ENCODE results near the gene GMDS.
A peak's percentile ranks its signal among the peaks of the same experiment; 100 is the strongest.

Gene GMDS

DNA sequence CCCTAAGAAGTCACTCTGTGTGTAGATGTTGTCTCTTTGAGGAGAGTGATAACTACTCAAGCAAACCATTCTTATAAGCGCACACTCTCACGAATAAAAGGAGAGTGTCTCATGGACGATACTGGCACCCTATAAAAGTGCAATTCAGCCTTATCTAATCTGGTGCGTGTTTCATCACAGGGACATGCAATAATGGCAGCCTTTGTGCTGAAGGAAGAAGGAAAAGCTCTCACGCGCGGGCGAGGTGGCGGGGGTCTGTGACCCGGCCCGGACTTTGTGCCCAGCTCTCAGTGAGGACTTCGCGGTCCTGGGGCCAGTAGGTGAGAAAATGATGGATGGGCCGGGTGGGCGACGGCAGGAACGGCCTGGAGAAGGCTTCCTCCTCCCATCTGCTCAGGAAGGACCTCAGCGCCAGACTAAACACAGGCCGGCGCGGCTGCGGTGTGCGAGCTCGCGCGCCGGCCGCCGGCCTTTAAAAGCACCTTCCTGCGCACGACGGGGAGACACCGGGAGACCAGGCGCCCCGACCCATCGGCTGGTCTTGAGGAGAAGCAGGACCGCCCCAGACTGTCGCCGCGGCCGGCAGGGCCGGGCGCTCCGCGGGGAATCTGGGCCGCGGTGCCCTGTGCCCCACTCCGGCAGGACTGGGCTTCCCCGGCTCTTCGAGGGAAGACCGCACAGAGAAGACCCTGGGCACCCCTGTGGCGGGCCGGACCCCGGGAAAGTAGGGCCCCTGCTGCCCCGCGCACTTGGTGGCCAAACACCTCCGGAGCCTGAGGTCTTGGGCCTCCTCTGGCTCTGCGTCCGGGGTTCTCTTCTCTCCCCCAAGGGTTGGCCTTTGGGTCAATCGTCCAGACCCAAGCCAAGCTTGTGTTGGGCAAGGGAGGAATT is 644.0 kb downstream of the GMDS start:
- no peak for DNase-seq (ENCODE audit: low read depth)

GRCh38 chr6:1600764-1601157 is 644.6 kb downstream of the GMDS start:
- no peak for DNase-seq (ENCODE audit: low read depth)

DNA sequence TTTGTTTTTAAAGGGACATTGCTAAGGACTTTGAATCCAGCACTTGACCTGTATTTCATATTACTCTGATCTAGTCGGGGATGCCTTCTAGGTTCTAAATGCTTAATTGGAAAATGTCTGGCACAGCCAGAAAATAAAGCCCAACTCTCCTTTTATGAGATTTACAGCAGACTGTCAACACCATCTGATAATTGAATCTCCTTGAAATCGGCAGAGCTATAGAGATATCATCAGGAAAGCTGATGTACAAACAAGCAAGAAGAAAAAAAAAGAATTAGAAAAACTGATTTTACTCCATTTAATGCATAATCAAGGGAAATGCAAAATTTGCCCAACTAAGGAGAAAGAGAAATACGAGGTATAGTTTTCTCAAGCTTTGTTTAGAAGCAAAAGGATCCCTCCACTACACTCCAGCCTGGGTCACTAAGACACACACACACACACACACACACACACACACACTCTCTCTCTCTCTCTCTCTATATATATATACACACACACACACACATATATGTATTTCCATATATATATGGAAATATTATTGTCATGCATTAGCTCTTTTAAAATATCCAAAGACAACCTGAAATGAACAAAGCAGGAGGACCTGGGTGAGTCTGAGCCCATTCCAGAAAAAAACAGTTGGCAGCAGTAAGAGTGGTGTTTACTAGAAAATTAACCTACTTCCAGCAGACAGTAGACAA is 645.2 kb downstream of the GMDS start:
- DNase-seq (ENCODE audit: low read depth) = no peak

DNA sequence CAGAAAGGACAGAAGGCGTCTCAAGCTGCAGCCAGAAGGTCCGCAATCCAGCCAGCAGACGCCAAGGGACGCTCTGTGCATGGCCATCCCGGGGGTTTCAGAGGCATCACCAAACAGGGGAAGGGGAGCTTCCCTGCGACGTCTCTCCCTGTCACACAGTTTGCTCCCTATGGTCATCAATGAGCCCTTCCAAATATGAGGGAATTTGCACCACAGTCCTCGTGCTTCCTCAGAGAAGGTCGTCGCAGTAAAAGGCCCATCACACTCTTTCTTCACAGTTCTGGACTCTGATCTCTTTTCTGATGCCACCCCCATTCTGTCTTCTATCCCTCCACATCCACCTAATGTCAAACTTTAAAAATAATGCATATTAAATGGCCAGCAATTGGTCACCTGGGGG is 645.9 kb downstream of the GMDS start:
- no peak for DNase-seq (ENCODE audit: low read depth)

GRCh38 chr6:1598886-1599285 is 646.5 kb downstream of the GMDS start:
- no peak for DNase-seq (ENCODE audit: low read depth)

GRCh38 chr6:1598433-1598832 is 647.0 kb downstream of the GMDS start:
- no peak for DNase-seq (ENCODE audit: low read depth)

GRCh38 chr6:1597924-1598323 is 647.5 kb downstream of the GMDS start:
- no peak for DNase-seq (ENCODE audit: low read depth)

DNA sequence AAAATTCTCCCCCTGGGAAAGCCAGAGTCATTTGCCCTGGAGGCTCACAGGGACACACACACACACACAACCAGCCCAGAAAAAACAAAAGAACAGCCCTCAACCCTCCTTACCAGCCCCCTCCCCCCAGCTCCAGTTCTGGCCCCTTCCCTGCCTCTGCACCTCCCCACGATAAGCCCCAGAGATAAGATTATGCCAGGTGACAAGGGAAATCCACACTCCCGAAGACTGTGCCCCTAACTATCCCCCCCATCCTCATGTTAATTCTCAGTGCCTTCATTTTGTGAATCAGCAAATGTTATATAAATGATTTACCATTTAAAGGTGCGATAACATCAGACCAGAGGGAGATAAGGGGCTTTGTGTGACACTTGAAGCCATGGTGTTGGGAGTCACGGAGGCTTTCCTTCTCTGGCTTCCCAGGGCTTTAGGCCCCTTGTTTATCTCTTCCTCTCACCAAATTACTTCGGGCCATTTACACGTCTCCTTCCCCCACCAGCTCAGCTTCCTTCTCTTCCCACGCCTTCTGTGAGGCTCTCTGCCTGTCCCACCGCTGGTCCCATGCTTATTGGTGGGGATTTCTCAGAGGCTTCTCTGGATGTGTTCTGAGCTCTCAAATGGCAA is 648.2 kb downstream of the GMDS start:
- DNase-seq (ENCODE audit: low read depth) = no peak

DNA sequence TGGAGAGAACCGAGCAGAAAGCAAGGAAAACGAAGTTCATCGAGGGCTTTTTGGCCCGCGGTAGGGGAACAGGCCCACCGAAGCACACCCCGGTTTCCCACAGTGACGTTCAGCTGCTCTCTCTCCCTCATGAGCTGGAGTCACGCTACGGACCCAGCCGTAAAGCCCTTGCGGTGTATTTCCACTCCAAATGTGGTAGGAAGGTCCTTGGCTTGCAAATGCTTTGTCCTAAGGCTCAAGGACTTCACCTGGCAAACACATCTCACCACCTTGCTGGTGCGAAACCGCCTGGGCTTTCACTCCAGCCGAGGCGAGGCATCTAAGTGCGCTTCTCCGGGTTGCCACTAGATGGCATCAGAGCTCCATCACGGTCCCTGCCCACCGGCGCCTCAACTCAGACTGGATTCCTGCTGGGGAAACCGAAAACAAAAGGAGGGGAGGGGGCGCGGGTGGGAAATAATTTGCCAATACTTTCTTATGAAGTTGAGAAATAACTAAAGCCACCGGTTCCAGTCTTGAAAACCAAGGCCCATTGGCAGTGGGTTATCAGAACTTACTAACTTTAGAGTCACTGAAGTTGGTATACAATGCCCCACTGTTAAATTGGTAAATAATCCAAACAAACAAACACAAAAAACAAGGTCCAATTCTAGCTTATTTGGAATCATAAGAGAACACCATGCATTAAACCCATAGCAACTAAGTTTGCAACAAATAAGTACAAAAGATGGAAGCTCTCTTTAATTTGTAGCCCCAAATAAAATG is 649.1 kb downstream of the GMDS start:
- peak; percentile 53 for DNase-seq (ENCODE audit: low read depth)

DNA sequence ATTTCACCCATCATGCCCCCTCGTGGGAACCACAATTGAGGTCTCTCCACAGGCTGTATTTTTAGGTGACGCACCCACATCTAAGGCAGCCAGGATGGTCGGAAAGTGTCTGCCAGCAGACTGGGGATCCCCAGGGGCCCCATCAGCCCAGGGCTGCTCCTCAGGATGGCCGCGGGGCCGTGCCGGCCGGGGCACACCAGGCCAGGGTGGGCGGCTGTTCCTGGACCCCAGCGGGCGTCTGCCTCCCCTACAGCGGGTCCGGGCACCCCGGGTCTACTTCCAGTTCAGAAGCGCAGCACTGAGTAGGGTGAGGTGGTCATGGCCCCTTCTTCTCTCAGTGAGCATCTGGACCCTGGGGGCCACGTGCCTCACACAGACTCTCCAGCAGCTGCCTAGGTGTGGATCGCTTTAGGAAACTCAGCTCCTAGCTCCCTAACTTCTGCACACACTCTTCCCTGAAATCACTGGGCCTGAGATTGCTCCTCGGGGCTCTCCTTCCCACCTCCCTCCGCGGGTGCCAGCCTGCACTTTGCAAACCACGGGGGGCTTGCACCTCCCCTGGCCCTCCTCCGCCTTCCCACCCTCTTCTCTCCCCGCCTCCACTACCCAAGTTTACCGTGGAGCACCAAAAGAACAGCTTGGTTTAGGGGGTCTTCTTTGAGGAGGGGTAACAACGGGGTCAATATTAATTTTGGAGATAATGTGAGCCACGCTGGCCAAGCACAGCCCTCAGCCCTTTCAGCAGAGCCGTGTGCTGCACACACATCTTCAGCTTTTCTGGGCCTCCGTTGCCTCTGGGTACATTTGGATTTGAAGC is 649.9 kb downstream of the GMDS start:
- no peak for DNase-seq (ENCODE audit: low read depth)

DNA sequence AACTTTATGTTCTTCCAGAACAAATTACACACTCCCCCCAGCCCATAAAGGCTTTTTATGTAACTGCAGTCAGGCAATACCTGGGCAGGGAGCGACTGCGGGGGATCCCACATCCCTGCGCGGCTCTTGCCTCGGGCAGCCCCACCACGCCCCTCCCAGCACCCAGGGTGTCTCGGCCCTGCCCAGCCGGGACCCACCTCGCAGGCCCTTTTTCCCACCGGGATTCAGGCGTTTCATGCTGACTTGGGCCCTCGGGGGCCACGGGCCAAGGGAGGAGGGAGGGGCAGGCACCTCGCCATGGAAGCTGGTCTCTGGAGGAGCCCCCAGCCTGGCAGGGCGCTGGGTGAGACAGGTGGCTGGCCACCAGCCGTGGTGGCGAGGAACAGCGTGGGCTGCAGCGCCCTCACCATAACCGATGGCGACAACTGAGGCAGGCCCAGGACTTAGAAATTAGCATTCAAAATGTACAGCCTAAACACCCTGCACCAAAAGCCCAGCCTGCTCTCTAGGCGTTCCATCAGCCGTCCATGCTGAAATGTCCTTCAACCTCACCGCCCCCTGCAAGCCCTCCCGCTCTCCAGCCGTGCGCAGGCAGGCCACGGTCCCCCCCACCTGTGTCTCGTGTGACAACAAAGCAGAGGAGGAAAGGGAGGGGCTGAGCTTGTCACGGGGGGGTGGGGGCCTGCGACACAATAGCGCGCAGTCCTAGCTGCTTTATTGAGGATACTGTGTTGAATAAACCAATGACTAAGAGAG is 650.8 kb downstream of the GMDS start:
- DNase-seq (ENCODE audit: low read depth) = no peak

- no peak for DNase-seq (ENCODE audit: low read depth)
Observed at GRCh38 chr6:1593958-1594314, 651.5 kb downstream of the GMDS start.

GRCh38 chr6:1593286-1593957 is 652.0 kb downstream of the GMDS start:
- DNase-seq (ENCODE audit: low read depth) = no peak

GRCh38 chr6:1592852-1593251 is 652.6 kb downstream of the GMDS start:
- DNase-seq (ENCODE audit: low read depth) = no peak

DNA sequence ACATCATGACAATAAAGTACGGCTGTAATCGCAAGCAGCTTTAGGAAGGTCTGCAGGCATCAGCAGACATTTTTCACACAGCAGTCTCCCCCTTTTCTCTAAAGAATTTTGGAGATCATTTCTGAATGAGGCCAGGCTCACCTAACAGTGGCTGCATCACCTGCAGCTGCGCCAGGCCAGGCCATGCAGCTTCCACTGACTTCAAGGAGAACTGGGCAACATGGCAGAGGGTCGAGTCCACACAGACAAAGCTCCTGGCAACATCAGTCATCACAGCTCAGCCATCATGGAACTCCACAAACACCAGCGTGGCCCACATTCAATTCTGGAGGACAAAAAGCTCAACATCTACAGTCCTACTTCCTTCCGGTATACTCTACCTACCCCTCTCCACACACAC is 653.5 kb downstream of the GMDS start:
- no peak for DNase-seq (ENCODE audit: low read depth)

DNA sequence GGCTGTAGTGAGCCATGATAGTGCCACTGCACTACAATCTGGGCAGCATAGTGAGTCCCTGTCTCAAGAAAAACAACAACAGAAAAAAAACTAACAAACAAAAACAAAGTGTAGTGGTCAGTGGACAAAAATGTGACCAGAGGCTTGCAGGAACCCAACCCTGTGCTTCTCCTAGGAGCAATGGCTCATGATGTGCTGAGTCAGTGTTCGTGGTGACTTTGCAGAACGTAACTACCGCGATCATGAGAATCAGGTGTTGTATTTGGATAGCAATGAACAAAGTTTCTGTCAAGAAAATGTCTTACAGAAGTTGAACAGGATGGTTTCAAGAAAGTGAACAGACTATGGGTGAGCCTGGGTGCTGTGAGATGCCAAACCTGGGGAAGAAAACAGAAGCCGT is 654.2 kb downstream of the GMDS start:
- DNase-seq (ENCODE audit: low read depth) = no peak

DNA sequence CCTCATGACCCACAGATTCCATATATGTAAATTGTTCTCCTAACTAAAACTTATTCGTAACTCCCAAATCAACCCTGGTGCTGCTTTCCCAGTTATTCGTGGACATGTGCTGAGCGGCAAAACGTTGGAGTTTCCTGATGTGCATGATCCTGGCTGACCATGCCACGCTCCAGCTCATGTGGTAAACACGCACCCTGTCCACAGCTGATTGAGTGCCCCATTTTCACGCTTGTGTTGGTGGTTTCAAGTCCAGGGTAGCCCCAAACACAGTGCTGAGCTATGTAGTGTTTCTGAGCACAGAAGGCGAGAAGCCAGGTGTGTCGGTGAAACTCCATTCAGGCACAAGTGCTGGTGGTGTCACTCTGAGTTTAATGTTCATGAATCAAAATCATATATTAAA is 654.8 kb downstream of the GMDS start:
- no peak for DNase-seq (ENCODE audit: low read depth)

GRCh38 chr6:1589208-1589607 is 656.2 kb downstream of the GMDS start:
- no peak for DNase-seq (ENCODE audit: low read depth)

GRCh38 chr6:1587977-1588376 is 657.4 kb downstream of the GMDS start:
- DNase-seq (ENCODE audit: low read depth) = no peak

DNA sequence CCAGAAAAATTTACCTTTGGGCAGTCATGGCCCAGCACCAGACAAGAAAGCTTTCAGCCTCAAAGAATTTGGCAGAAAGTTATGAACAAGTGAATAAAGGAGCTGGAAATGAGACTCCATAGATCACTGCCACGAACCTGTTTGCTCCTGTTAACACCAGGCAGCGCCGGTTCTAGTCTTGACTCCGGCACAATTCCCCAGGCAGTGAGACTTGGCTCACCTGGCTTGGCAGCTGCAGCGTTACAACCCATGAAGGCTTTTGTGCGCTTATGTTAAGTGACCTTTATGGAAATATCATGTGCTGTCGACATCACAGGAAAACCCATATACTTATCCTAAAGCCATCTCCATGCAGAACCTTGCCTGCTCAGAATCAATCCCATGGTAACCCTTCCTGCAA is 657.9 kb downstream of the GMDS start:
- no peak for DNase-seq (ENCODE audit: low read depth)
